PC-9 (cell line): ENCODE results near the gene PDE6C. TPM values are rescaled to one million over a fixed set of nuclear protein-coding genes. Genes with fewer than 3 reads are reported as not detected.

Experiments used
- BruUV-seq: library from RNA; stranded (reverse); fragments of 400-500 nt; replicated peaks from 2 replicates; lab custom pipeline; 2021; lab: Mats Ljungman, UMichigan
- CTCF ChIA-PET: fragments of 300-600 bp; sonication (Branson Sonifier 250); formaldehyde crosslinking; loops from one replicate; lab custom pipeline; 2022; ENCODE audit warnings: antibody characterized with exemption; lab: Charles Lee
- POLR2A ChIA-PET: fragments of 300-600 bp; sonication (Branson Sonifier 250); formaldehyde crosslinking; loops from one replicate; lab custom pipeline; 2022; ENCODE audit warnings: antibody characterized with exemption; ENCODE audit not compliant: unreplicated experiment; lab: Charles Lee
- DNase-seq, 2 experiments: peaks; one replicate each; pipeline versions ENCODE4 v3.0.0 to v3.0.0-alpha.2; 2015 to 2022; ENCODE audit warnings: mixed read lengths in 1 of 2
- H2AFZ ChIP-seq: fragments of 200-600 bp; sonication (generic); 2 replicates; pipeline ENCODE4 v1.8.1; 2017; ENCODE audit warnings: antibody characterized with exemption
- H3F3A ChIP-seq: fragments of 200-600 bp; sonication (generic); 2 replicates; pipeline ENCODE4 v1.8.1; 2017; ENCODE audit warnings: antibody characterized with exemption, mild to moderate bottlenecking, low read depth; ENCODE audit not compliant: insufficient read depth
- H3K27ac ChIP-seq: fragments of 200-600 bp; sonication (generic); 2 replicates; pipeline ENCODE4 v1.6.1; 2016; ENCODE audit warnings: mixed run types
- H3K27me3 ChIP-seq: fragments of 200-600 bp; sonication (generic); 2 replicates; pipeline ENCODE4 v1.6.1; 2016; ENCODE audit warnings: low read depth, mixed run types; ENCODE audit not compliant: insufficient read depth
- H3K36me3 ChIP-seq: fragments of 200-600 bp; sonication (generic); 2 replicates; pipeline ENCODE4 v1.6.1; 2016; ENCODE audit warnings: low read depth, mixed run types
- H3K4me1 ChIP-seq: fragments of 200-600 bp; sonication (generic); replicated peaks from 2 replicates; pipeline ENCODE4 v1.6.1; 2016; ENCODE audit warnings: mixed run types; ENCODE audit not compliant: insufficient read depth
- H3K4me2 ChIP-seq: fragments of 200-600 bp; sonication (generic); 2 replicates; pipeline ENCODE4 v1.6.1; 2017; ENCODE audit warnings: mixed run types
- H3K4me3 ChIP-seq: fragments of 200-600 bp; sonication (generic); 2 replicates; pipeline ENCODE4 v1.6.1; 2016; ENCODE audit warnings: mixed run types
- H3K79me2 ChIP-seq: fragments of 200-600 bp; sonication (generic); 2 replicates; pipeline ENCODE4 v1.6.1; 2017; ENCODE audit warnings: low read depth, mixed run types
- H3K9me2 ChIP-seq: fragments of 200-600 bp; sonication (generic); 2 replicates; pipeline ENCODE4 v1.8.1; 2017; ENCODE audit warnings: mild to moderate bottlenecking; ENCODE audit not compliant: insufficient read depth
- H3K9me3 ChIP-seq: fragments of 200-600 bp; sonication (generic); 2 replicates; pipeline ENCODE4 v1.8.1; 2016; ENCODE audit warnings: low read depth; ENCODE audit not compliant: insufficient read depth
- H4K20me1 ChIP-seq: fragments of 200-600 bp; sonication (generic); 2 replicates; pipeline ENCODE4 v1.8.1; 2017; ENCODE audit not compliant: insufficient read depth
- EZH2 ChIP-seq: fragments of 200-600 bp; sonication (generic); IDR thresholded peaks from 2 replicates; pipeline ENCODE4 v1.8.0; 2017; ENCODE audit warnings: antibody characterized with exemption, low read depth
- intact Hi-C: fragments of 100-400 bp; cut with micrococcal nuclease; formaldehyde crosslinking; loops from one replicate; pipeline ENCODE4 v1.10.0; 2022; ENCODE audit not compliant: unreplicated experiment
- total RNA-seq: library from RNA; stranded (reverse); gene quantifications from 2 replicates; pipeline ENCODE4 v1.2.3, GENCODE V29; 2021
- TF ChIP-seq, protein P1 (sequence below): fragments of 200-600 bp; sonication (generic); conservative IDR thresholded peaks from 2 replicates; pipeline ENCODE4 v1.6.1; 2017; ENCODE audit warnings: mixed run types, antibody characterized with exemption, mild to moderate bottlenecking, moderate library complexity

PDE6C gene
- total RNA-seq, 1 experiment from 2014 or later: not detected

DNA sequence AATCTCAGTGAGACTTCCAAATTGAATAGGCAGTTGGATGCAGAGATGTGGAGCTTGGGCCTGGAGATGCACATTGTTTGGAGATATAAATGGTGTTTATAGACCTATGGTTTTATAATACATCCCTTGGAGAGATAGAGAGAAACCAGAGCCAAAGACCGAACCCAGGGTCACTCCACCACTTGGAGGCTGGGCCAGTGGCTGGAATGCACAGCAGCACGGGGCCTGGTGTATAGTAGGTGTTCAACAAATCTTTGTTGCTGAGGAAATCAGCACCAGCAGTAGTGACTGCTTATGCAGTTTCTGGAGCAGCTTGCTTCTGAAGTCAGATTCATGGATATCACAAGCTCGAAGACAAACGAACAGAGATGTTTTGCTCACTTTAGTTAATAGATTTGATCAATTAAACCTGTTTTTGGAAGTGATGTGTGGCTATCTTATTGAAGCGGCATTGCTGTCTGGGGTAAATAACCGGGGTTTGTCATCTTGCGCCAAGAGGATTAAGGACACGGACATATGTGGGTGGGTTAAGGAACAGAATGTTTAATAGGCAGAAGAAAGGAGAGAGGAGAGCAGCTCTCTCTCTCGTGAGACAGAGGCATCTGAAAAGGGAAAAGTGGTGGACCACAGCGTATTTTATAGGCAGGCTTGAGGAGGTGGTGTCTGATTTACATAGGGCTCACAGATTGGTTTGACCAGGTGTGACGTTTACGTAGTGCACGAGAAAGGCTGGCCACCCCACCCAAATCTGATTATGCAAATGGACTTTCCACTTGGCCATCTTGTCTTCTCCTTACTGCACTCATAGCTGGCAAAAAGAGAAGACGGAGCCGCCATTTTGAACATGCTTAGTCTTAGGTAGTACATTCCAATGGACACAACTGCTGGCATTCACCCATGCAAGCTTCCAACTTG, 22.4 kb upstream of the PDE6C start:
- Histone ChIP-seq H3K27ac (no peak overlapping the region), H4K20me1 (no peaks in the 10 kb centered on the region), H3K9me3 (no peaks in the 10 kb centered on the region), H3K4me2 (no peak overlapping the region), H3K9me2 (no peaks in the 10 kb centered on the region), H3K79me2 (no peaks in the 10 kb centered on the region), H3K27me3 (no peaks in the 10 kb centered on the region), H2AFZ (no peak overlapping the region), H3K4me1 (no peaks in the 10 kb centered on the region), H3K36me3 (no peaks in the 10 kb centered on the region), H3K4me3 (no peak overlapping the region), H3F3A (no peaks in the 10 kb centered on the region)
- no peak for TF ChIP-seq EZH2
- TF ChIP-seq, protein P1, sequence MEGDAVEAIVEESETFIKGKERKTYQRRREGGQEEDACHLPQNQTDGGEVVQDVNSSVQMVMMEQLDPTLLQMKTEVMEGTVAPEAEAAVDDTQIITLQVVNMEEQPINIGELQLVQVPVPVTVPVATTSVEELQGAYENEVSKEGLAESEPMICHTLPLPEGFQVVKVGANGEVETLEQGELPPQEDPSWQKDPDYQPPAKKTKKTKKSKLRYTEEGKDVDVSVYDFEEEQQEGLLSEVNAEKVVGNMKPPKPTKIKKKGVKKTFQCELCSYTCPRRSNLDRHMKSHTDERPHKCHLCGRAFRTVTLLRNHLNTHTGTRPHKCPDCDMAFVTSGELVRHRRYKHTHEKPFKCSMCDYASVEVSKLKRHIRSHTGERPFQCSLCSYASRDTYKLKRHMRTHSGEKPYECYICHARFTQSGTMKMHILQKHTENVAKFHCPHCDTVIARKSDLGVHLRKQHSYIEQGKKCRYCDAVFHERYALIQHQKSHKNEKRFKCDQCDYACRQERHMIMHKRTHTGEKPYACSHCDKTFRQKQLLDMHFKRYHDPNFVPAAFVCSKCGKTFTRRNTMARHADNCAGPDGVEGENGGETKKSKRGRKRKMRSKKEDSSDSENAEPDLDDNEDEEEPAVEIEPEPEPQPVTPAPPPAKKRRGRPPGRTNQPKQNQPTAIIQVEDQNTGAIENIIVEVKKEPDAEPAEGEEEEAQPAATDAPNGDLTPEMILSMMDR: no peak
- DNase-seq: no peak
- POLR2A ChIA-PET: no interaction called here
- BruUV-seq: no TSS peak
- CTCF ChIA-PET: interaction anchor here (0.6 kb wide), 1 partner anchor 27 kb away, joined by 3 read pairs; no protein-coding TSS in a partner anchor
- intact Hi-C loops: no loop called here

DNA sequence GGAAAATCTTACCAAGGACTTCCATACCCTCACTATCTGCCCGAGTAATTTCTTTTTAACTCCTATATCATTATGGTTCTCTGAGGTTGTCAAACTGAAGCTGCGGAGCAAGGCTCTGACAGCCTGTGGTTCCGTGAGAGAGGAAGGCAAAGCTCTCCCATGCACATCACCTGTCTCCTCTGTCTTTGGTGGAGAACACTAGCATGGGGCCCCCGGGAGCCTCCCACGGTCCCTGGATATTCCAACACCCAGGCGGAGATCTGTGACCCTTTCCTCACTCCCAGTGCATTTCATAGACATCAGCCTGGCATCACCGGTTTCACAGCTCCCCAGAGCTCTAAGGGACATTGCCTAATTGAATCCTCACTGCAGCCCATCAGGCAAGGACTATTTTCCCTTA, 21.7 kb upstream of the PDE6C start:
- no peaks in the 10 kb centered on the region for H3K27me3 ChIP-seq
- CTCF ChIA-PET: no interaction called here
- intact Hi-C loops: no loop called here

DNA sequence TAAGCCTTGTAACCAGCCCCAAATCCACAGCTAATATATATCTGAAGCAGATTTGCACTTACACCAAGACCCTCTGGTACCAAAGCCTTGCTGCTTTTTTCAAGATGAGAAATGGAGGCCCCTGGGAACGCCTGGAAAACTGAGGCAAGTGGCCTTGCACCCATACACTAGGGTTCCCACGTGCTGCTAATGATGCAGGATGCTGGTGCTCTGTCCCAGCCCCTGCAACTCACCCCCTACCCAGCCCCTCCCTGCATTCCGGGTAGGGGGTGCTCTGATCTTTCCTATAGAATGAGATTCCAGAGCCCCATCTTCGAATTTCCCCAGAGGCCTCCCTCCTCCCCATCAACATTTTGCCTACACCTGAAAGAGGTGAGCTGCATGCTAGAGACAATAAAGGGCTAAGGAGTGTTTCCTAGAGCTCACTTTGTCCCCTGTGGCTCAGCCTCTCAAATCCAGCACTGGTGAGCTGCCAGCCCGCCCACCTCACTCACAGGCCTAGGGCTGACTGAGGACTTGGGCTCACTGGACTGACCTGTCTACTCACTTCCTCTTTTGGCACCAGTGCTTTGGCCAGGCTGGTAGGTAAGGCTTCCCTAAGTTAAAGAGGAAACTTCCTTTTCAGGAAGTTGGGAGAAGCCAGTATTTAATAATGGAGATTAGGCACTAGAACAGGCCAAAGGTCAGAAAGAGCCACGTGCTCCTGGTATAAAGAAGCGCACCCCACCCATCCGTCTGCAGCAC, 21.1 kb upstream of the PDE6C start:
- POLR2A ChIA-PET: interaction anchor here (0.6 kb wide), 1 partner anchor 20 kb away, joined by 8 read pairs; no protein-coding TSS in a partner anchor
- CTCF ChIA-PET: no interaction called here

More for the DNA sequence above, 21.7 kb upstream of the PDE6C start:
- Histone ChIP-seq H3K4me2 (no peak overlapping the region), H3K9me3 (no peaks in the 10 kb centered on the region), H3K4me3 (no peak overlapping the region), H3K79me2 (no peaks in the 10 kb centered on the region), H3K27ac (no peak overlapping the region), H3K9me2 (no peaks in the 10 kb centered on the region), H3K36me3 (no peaks in the 10 kb centered on the region), H3K4me1 (no peaks in the 10 kb centered on the region), H3F3A (no peaks in the 10 kb centered on the region), H2AFZ (no peak overlapping the region), H4K20me1 (no peaks in the 10 kb centered on the region)
- no peak for DNase-seq
- BruUV-seq: no TSS peak
- POLR2A ChIA-PET: no interaction called here
- TF ChIP-seq, protein P1: no peak
- TF ChIP-seq EZH2: no peak

More for the DNA sequence above, 21.1 kb upstream of the PDE6C start:
- Histone ChIP-seq H3K4me3 (no peak overlapping the region), H3K4me2 (no peak overlapping the region), H3K79me2 (no peaks in the 10 kb centered on the region), H3K36me3 (no peaks in the 10 kb centered on the region), H3K27me3 (no peaks in the 10 kb centered on the region), H3K9me2 (no peaks in the 10 kb centered on the region), H3K4me1 (no peaks in the 10 kb centered on the region), H2AFZ (no peak overlapping the region), H3F3A (no peaks in the 10 kb centered on the region), H3K27ac (no peak overlapping the region), H3K9me3 (no peaks in the 10 kb centered on the region), H4K20me1 (no peaks in the 10 kb centered on the region)
- TF ChIP-seq, protein P1: no peak
- TF ChIP-seq EZH2: no peak
- DNase-seq: no peak
- BruUV-seq: no TSS peak
- intact Hi-C loops: no loop called here
